ENCODE data around the gene C11orf71. TPM values are rescaled to one million over a fixed set of nuclear protein-coding genes. Genes with fewer than 3 reads are reported as not detected.

C11orf71 gene
- total RNA-seq, 1 experiment from 2014 or later = 6.2 TPM

GRCh38 chr11:114426280-114426679 is 26.0 kb upstream of the C11orf71 start:
- in situ Hi-C loops (cut with HindIII; ENCODE audit: low pct_unique_long_range_greater_than_20kb, low sequenced_read_pairs) = no loop called here
- intact Hi-C loops (cut with micrococcal nuclease; ENCODE audit: unreplicated experiment) = no loop called here
- POLR2A ChIA-PET = no interaction called here
- H3K27me3 ChIP-seq (ENCODE audit: control insufficient read depth, insufficient read depth, low read length) = no peaks in the 10 kb centered on the region
- ATAC-seq (no peak), DNase-seq (ENCODE audit: low read depth, low spot score) (no peak)
- no peaks in the 10 kb centered on the region for H3K9me3 ChIP-seq (ENCODE audit: control insufficient read depth, insufficient read depth, low read depth, low read length)
- CTCF ChIA-PET = no interaction called here
- no peaks in the 10 kb centered on the region for H3K4me1 ChIP-seq (ENCODE audit: control insufficient read depth, insufficient read depth, low read length)
- H3K36me3 ChIP-seq (ENCODE audit: control insufficient read depth, insufficient read depth, low read length) = no peaks in the 10 kb centered on the region
- no peak overlapping the region for H3K4me3 ChIP-seq (ENCODE audit: low read depth in 2 of 2, low read length in 2 of 2)
- H3K27ac ChIP-seq (ENCODE audit: low read length) = no peak overlapping the region
- BruUV-seq (replicated peaks) = no TSS peak
- no peak for TF ChIP-seq REST (IDR thresholded peaks at IDR 0.05; ENCODE audit: insufficient read depth in 1 of 2, low read depth in 2 of 2, low read length in 1 of 2)
- no peak for TF ChIP-seq TCF7L2 (IDR thresholded peaks at IDR 0.05; ENCODE audit: low read depth, low read length)
- TF ChIP-seq CTCF (IDR thresholded peaks at IDR 0.05) = no peak
- no peak for TF ChIP-seq POLR2AphosphoS5 (IDR thresholded peaks at IDR 0.05; ENCODE audit: low read depth, low read length)
- no peak for TF ChIP-seq SIN3A (IDR thresholded peaks at IDR 0.05; ENCODE audit: borderline replicate concordance, insufficient read depth, low read depth, low read length)

GRCh38 chr11:114416441-114416961 is 16.2 kb upstream of the C11orf71 start:
- BruUV-seq (replicated peaks) = no TSS peak
- Histone ChIP-seq H3K36me3 (ENCODE audit: control insufficient read depth, insufficient read depth, low read length) (0 out of 2 replicates have a peak, but pooled peaks cover 6% of the 10 kb centered on the region), H3K4me3 (ENCODE audit: low read depth in 2 of 2, low read length in 2 of 2) (no peak overlapping the region), H3K27me3 (ENCODE audit: control insufficient read depth, insufficient read depth, low read length) (no peaks in the 10 kb centered on the region), H3K27ac (ENCODE audit: low read length) (no peak overlapping the region), H3K9me3 (ENCODE audit: control insufficient read depth, insufficient read depth, low read depth, low read length) (no peaks in the 10 kb centered on the region), H3K4me1 (ENCODE audit: control insufficient read depth, insufficient read depth, low read length) (no peaks in the 10 kb centered on the region)
- intact Hi-C loops (cut with micrococcal nuclease; ENCODE audit: unreplicated experiment) = no loop called here
- ChIA-PET CTCF (no interaction called here), POLR2A (no interaction called here)
- TF ChIP-seq TCF7L2 (IDR thresholded peaks at IDR 0.05; ENCODE audit: low read depth, low read length) (no peak), CTCF (IDR thresholded peaks at IDR 0.05) (no peak), SIN3A (IDR thresholded peaks at IDR 0.05; ENCODE audit: borderline replicate concordance, insufficient read depth, low read depth, low read length) (no peak), REST (IDR thresholded peaks at IDR 0.05; ENCODE audit: insufficient read depth in 1 of 2, low read depth in 2 of 2, low read length in 1 of 2) (no peak), POLR2AphosphoS5 (IDR thresholded peaks at IDR 0.05; ENCODE audit: low read depth, low read length) (no peak)
- in situ Hi-C loops (cut with HindIII; ENCODE audit: low pct_unique_long_range_greater_than_20kb, low sequenced_read_pairs) = no loop called here
- ATAC-seq (no peak), DNase-seq (ENCODE audit: low read depth, low spot score) (no peak)

Data from Panc1 (cell line).